RPMI7951 (cell line): ENCODE data around the gene CYP2R1. TPM values are rescaled to one million over a fixed set of nuclear protein-coding genes. Genes with fewer than 3 reads are reported as not detected.
A peak's percentile ranks its signal among the peaks of the same experiment; 100 is the strongest.

Source experiments
- DNase-seq: peaks from one replicate; pipeline ENCODE4 v3.0.0-alpha.2; 2012; ENCODE audit warnings: low read depth
- total RNA-seq: library from RNA; depleted of rRNA; stranded (reverse); fragments of >200 nt; shearing (Covaris generic); gene quantifications from 2 replicates; pipeline ENCODE4 v1.2.3, GENCODE V29; 2014; rRNA removed

The CYP2R1 gene, protein sequence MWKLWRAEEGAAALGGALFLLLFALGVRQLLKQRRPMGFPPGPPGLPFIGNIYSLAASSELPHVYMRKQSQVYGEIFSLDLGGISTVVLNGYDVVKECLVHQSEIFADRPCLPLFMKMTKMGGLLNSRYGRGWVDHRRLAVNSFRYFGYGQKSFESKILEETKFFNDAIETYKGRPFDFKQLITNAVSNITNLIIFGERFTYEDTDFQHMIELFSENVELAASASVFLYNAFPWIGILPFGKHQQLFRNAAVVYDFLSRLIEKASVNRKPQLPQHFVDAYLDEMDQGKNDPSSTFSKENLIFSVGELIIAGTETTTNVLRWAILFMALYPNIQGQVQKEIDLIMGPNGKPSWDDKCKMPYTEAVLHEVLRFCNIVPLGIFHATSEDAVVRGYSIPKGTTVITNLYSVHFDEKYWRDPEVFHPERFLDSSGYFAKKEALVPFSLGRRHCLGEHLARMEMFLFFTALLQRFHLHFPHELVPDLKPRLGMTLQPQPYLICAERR
- total RNA-seq: 4.8 and 5.6 TPM in 2 replicates

DNA sequence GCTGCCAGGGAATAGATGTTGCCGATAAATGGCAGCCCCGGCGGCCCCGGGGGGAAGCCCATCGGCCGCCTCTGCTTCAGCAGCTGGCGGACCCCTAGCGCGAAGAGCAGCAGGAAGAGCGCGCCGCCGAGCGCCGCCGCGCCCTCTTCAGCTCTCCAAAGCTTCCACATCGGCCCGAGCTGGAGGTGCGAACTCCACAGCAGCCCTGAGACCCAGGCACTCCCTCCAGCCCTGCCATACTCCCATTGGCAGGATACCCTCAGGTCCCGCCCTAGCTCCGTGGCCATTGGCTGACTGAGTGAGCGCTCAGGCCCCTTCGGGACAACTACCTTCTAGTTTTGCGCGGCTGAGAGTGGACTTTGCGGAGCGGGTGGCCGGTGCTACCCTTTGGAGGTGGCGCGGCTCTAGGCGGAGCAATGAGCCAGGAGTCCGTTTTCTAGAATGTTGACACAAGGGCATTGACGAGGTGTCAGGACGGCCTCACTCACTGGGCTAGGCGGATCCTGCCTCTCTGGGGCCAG lies at the start of gene CYP2R1:
Gene CYP2R1, minus strand, starts transcription at position 196 of the 521 bp plus-strand sequence. Its CDS starts 26 bp downstream, at position 170.
- peak; percentile 91 for DNase-seq

DNA sequence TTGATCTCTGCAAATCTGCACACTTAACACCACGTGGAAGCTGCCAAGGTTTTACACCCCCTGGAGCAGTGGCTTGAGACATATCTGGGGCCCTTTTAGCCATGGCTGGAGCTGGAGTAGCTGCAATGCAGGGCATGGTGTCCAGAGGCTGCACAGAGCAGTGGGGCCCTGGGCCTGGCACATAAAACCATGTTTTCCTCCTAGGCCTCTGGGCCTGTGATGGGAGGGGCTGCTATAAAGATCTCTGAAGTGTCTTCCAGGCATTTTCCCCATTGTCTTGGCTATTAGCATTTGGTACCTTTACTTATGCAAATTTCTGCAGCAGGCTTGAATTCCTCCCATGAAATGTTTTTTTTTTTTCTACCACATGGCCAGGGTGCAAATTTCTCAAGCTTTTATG lies 46.9 kb upstream of the CYP2R1 start:
- DNase-seq: no peak

DNA sequence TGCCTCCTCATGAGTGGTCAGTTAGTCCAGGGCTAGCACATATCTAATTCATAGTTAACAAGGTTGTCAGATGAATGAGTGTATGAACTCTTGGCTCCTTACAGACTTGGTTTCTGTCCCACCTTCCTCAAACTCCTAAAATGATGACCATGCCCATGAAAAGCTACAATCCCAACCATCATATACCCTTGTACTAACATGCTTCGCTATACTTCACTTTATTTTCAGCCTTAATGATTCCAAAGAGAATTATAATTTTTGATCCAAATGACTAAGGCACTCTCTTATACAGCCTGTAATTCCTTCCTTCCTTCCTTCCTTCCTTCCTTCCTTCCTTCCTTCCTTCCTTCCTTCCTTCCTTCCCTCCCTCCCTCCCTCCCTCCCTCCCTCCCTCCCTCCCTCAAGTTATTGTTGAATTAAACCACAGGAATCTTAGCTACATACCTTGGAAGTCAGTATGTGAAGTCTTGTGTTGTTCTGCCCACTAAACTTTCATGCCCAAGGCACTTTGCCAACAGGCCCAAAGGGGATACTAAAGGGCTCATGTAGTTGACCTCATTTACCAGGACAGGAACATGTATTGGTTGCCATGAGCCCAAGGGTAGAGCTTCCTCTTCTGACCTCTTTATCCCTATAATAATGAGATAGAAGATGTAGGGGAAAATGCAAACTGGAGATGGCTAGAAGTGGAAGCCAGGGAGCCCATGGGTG lies 42.8 kb upstream of the CYP2R1 start:
- DNase-seq: no peak

- no peak for DNase-seq
Observed at GRCh38 chr11:14932447-14932846, 40.4 kb upstream of the CYP2R1 start.

GRCh38 chr11:14930369-14930768 lies 38.3 kb upstream of the CYP2R1 start:
- DNase-seq: no peak

- no peak for DNase-seq
Observed at GRCh38 chr11:14927146-14927545, 35.1 kb upstream of the CYP2R1 start.

DNA sequence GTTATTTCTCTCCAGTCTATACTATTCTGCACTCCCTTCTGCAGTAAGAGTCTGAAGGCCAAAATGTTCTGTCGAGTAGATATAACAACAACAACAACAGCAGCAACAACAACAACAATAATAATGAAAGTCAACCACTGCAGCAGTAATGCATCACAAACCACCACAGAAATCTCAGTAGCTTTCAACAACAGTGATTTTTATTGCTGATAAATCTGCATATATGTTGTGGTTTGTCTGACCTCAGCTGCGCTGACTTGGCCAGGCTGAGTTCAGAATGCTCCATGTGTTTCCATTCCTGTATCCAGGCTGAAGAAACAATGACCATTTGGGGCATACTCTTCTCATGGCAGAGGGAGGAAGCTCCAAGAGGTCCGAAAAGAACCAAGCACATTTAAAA lies 32.3 kb upstream of the CYP2R1 start:
- no peak for DNase-seq

GRCh38 chr11:14916403-14916802 lies 24.4 kb upstream of the CYP2R1 start:
- no peak for DNase-seq

GRCh38 chr11:14914536-14914935 lies 22.5 kb upstream of the CYP2R1 start:
- no peak for DNase-seq

GRCh38 chr11:14908214-14908880 lies 16.3 kb upstream of the CYP2R1 start:
- DNase-seq: peak; percentile 24

- peak; percentile 21 for DNase-seq
Observed at GRCh38 chr11:14907411-14908213, 15.6 kb upstream of the CYP2R1 start.

- no peak for DNase-seq
Observed at GRCh38 chr11:14906993-14907392, 15.0 kb upstream of the CYP2R1 start.

DNA sequence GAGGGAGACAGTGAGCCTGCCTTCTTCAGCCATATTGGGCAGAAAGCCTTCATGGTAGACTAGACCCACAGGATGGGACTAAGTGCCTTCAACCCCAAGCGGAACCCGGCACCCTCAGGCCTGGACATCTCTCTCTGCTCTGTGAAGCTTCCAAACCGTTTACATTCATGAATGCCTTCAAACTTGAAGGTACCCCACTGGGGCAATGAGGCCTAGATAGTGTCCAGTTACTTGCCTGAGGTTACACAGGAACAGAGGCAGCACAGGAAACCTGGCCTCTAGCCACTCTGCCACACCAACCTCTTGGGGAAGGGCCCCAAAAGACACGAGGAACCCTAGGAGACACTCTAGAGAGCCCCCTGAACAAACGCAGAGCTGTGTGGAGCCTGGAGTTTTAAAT lies 14.5 kb upstream of the CYP2R1 start:
- DNase-seq: no peak

GRCh38 chr11:14905104-14906033 lies 13.3 kb upstream of the CYP2R1 start:
- no peak for DNase-seq

- no peak for DNase-seq
Observed at GRCh38 chr11:14904745-14905103, 12.7 kb upstream of the CYP2R1 start.

- DNase-seq: peak; percentile 15
Observed at GRCh38 chr11:14902650-14903350, 10.8 kb upstream of the CYP2R1 start.

DNA sequence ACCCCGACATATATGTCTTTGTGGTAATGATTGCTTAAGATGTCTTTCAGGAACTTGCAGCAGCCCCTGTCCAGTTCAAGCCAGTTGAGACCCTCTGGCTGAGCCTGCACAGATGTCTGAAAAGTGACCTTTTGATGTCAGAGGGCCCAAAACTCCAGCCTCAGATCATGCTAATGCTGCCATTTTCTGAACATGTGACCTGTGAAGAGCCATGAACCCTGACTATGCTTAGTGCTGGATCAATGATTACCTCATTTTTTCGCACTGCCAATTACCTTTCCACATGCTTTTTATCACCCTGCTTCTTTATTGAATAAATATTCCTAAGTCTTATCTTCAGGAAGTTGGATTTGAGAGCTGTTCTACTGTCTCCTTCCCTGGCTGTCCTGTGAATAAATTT lies 6.9 kb upstream of the CYP2R1 start:
- DNase-seq: no peak

- DNase-seq: no peak
Observed at GRCh38 chr11:14898355-14898754, 6.3 kb upstream of the CYP2R1 start.
